HEK293T (cell line): ENCODE measurements around the gene MTHFR.

ENCODE experiments used
- CTCF ChIA-PET: fragments of 350-600 bp; formaldehyde crosslinking; extraction: SDS; loops from one replicate; lab custom pipeline; 2021; ENCODE audit warnings: antibody characterized with exemption, inconsistent platforms; lab: Yijun Ruan, JAX
- POLR2A ChIA-PET: fragments of 350-600 bp; formaldehyde crosslinking; extraction: SDS; loops from one replicate; lab custom pipeline; 2020; ENCODE audit warnings: antibody characterized with exemption, inconsistent platforms; lab: Yijun Ruan, JAX
- DNase-seq: peaks from one replicate; pipeline ENCODE4 v3.0.0; 2012; ENCODE audit warnings: mixed read lengths; ENCODE audit errors: extremely low spot score
- ARNT ChIP-seq: fragments of 450-650 bp; IDR thresholded peaks from 2 replicates; pipeline ENCODE4 v1.6.1; 2017; ENCODE audit warnings: mild to moderate bottlenecking
- BHLHE40 ChIP-seq: fragments of 450-650 bp; IDR thresholded peaks from 2 replicates; pipeline ENCODE4 v1.6.1; 2016; ENCODE audit warnings: mild to moderate bottlenecking, moderate library complexity, borderline replicate concordance
- CTBP1 ChIP-seq: fragments of 450-650 bp; IDR thresholded peaks from 2 replicates; pipeline ENCODE4 v1.6.1; 2016; ENCODE audit warnings: borderline replicate concordance
- ELF4 ChIP-seq: fragments of 450-650 bp; IDR thresholded peaks from 2 replicates; pipeline ENCODE4 v1.6.1; 2017; ENCODE audit warnings: antibody characterized with exemption
- FOXA1 ChIP-seq: fragments of 450-650 bp; IDR thresholded peaks from 2 replicates; pipeline ENCODE4 v1.6.1; 2016; ENCODE audit warnings: mild to moderate bottlenecking
- FOXK2 ChIP-seq: fragments of 450-650 bp; IDR thresholded peaks from 2 replicates; pipeline ENCODE4 v1.6.1; 2016; ENCODE audit warnings: mild to moderate bottlenecking
- FOXM1 ChIP-seq: fragments of 450-650 bp; IDR thresholded peaks from 2 replicates; pipeline ENCODE4 v1.6.1; 2017; ENCODE audit warnings: mild to moderate bottlenecking, borderline replicate concordance
- HDGF ChIP-seq: fragments of 450-650 bp; IDR thresholded peaks from 2 replicates; pipeline ENCODE4 v1.6.1; 2017; ENCODE audit warnings: antibody characterized with exemption, borderline replicate concordance
- L3MBTL2 ChIP-seq: fragments of 450-650 bp; conservative IDR thresholded peaks from 2 replicates; pipeline ENCODE4 v1.6.1; 2016; ENCODE audit warnings: mild to moderate bottlenecking
- LEF1 ChIP-seq: fragments of 450-650 bp; IDR thresholded peaks from 2 replicates; pipeline ENCODE4 v1.6.1; 2017; ENCODE audit warnings: mild to moderate bottlenecking, borderline replicate concordance
- NFRKB ChIP-seq: fragments of 450-650 bp; IDR thresholded peaks from 2 replicates; pipeline ENCODE4 v1.6.1; 2016; ENCODE audit warnings: mild to moderate bottlenecking, moderate library complexity
- SP1 ChIP-seq: fragments of 450-650 bp; IDR thresholded peaks from 2 replicates; pipeline ENCODE4 v1.6.1; 2017
- SUZ12 ChIP-seq: fragments of 450-650 bp; IDR thresholded peaks from 2 replicates; pipeline ENCODE4 v1.6.1; 2016; ENCODE audit warnings: mild to moderate bottlenecking
- TARDBP ChIP-seq: fragments of 450-650 bp; IDR thresholded peaks from 2 replicates; pipeline ENCODE4 v1.6.1; 2016
- ZNF384 ChIP-seq: fragments of 450-650 bp; IDR thresholded peaks from 2 replicates; pipeline ENCODE4 v1.6.1; 2016
- TF ChIP-seq, protein P1 (sequence below): fragments of 450-650 bp; IDR thresholded peaks from 2 replicates; pipeline ENCODE4 v1.6.1; 2016

Gene MTHFR

DNA sequence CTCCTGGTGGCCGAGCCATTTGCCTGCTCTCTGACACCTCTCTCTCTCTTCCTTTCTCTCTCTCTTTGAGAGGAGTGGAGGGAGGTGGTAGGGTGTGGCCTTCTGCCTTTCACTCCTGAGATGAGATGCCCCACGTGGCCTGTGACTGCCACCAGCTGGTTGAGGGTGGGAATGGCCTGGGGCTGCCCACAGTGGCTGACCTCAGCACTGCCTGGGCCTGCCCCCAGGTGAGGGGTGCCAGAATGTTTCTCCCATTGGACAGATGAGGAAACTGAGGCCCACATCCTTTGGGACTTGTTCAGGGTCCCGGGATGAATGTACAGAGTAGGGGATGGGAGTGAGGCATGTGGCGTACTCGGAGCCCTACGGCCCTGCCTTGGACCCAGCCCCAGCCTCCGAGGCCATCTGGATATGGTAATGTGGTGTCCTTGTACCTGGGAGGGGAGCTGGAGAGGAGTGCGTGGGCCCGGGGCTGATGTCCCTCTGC lies 56.5 kb downstream of the MTHFR start:
- TF ChIP-seq L3MBTL2, result no peak
- no peak for TF ChIP-seq SP1
- TF ChIP-seq ZNF384, result no peak
- TF ChIP-seq BHLHE40, result no peak
- no peak for TF ChIP-seq FOXK2
- TF ChIP-seq TARDBP, result no peak
- TF ChIP-seq SUZ12, result no peak
- TF ChIP-seq FOXA1, result no peak
- TF ChIP-seq LEF1, result no peak
- TF ChIP-seq CTBP1, result no peak
- TF ChIP-seq ARNT, result no peak
- TF ChIP-seq, protein P1, sequence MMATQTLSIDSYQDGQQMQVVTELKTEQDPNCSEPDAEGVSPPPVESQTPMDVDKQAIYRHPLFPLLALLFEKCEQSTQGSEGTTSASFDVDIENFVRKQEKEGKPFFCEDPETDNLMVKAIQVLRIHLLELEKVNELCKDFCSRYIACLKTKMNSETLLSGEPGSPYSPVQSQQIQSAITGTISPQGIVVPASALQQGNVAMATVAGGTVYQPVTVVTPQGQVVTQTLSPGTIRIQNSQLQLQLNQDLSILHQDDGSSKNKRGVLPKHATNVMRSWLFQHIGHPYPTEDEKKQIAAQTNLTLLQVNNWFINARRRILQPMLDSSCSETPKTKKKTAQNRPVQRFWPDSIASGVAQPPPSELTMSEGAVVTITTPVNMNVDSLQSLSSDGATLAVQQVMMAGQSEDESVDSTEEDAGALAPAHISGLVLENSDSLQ, result no peak
- no peak for TF ChIP-seq HDGF
- TF ChIP-seq FOXM1, result no peak
- TF ChIP-seq ELF4, result no peak
- no peak for TF ChIP-seq NFRKB
- ChIA-PET POLR2A (interaction anchor here (0.6 kb wide), 1 partner anchor 12 kb away, joined by 3 read pairs; no protein-coding TSS in a partner anchor), CTCF (no interaction called here)
- DNase-seq, result peak; percentile 45

DNA sequence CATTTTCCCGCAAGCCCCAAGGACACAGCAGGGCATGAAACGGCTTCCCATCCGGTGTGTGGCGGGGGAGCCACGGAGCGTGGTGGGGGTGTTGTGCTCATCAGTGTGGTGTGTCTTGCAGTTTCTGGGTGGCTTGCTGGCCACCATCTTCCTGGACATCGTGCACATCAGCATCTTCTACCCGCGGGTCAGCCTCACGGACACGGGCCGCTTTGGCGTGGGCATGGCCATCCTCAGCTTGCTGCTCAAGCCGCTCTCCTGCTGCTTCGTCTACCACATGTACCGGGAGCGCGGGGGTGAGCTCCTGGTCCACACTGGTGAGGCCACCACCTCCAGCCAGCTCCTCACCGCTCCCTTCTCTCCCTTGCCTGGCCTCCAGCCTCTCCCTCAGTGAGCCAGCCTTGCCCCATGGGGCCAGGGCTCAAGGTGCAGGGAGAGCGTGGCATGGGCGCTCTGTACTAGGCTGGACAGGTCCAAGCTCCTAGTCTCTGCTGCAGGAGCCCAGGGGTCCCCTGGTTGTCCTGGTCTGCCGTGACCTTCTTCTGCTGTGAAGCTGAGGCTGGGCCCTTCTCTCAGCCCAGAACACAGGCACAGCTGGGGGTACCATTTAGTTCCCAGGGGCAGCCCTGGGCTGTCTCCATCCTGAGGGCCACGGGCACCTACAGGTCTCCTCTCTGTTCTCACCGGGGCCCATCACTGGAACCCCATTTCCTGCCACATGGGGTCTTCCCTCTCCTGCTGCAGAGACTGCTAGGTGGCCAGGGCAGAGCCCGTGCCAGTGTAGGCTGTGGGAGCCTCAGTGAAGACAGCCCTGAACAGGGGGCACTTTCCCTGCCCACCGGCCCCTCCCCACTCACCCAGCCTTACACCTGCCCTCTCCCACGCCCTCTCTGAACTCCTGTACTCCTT lies 57.2 kb downstream of the MTHFR start:
- no peak for TF ChIP-seq FOXM1
- no peak for TF ChIP-seq FOXK2
- TF ChIP-seq TARDBP, result no peak
- TF ChIP-seq ZNF384, result no peak
- no peak for TF ChIP-seq FOXA1
- TF ChIP-seq LEF1, result no peak
- TF ChIP-seq SUZ12, result no peak
- TF ChIP-seq CTBP1, result no peak
- no peak for TF ChIP-seq ELF4
- no peak for TF ChIP-seq NFRKB
- no peak for TF ChIP-seq L3MBTL2
- no peak for TF ChIP-seq ARNT
- TF ChIP-seq, protein P1, result no peak
- no peak for TF ChIP-seq BHLHE40
- POLR2A ChIA-PET, result interaction anchor here (0.6 kb wide), 1 partner anchor 12 kb away, joined by 3 read pairs; no protein-coding TSS in a partner anchor
- CTCF ChIA-PET, result no interaction called here
- DNase-seq, result no peak

DNA sequence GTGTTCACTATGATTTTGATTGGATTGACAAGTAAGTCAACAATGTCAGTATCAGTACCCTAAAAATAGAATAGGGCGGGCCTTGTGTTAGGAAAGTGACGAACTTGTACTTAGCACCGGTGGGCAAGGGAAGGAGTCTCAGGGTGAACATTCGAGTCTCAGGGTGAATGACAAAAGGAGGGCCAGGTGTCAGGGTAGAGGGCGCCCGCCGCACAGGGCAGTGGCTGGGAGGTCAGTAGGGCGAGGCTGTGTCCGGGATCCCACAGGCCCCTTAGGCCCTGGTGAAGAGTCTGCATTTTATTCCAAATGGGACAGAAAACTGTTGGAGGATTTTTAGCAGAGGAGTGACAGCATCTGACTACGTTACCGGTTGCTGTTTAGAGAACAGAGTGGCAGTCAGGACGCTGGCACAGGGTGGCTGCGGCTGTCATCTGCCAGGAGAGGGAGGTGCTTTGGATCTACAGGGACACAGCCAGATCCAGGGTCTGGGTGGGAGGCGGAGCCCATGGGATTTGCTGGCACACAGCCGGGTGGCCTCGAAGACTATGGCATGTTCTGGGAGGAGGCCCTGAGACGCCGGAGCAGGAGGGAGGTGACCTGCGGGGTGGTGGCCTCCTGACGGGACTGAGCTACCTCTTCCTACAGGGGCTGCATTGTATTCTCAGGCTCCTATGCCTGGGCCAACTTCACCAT lies 58.8 kb downstream of the MTHFR start:
- CTCF ChIA-PET, result no interaction called here
- TF ChIP-seq ELF4 (no peak), LEF1 (no peak), BHLHE40 (no peak), FOXM1 (no peak), ARNT (no peak), FOXA1 (no peak), CTBP1 (no peak), ZNF384 (no peak), L3MBTL2 (no peak), FOXK2 (no peak), HDGF (no peak)
- TF ChIP-seq, protein P1, result no peak
- DNase-seq, result no peak
- POLR2A ChIA-PET, result no interaction called here

DNA sequence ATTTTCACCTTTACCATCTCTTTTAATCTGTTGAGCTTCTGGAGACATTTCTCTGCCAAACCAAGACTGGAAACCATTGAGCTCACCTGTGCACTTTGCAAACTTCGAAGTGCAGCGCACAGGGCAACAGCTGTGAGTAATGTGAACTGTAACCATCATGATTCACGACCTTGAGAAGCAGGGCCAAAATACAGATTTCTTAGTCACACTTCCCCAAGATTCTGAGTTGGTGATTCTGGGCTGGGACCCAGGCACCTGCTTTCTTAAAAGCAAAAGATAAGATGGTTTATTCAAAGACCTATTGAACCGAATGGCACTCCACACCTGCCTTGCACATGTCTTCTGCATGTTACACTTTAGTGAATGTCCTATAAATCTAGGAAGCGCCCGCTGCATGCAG lies 59.7 kb downstream of the MTHFR start:
- CTCF ChIA-PET, result no interaction called here
- DNase-seq, result no peak
- TF ChIP-seq SUZ12 (no peak), FOXK2 (no peak), SP1 (no peak), FOXM1 (no peak), FOXA1 (no peak), ARNT (no peak), ELF4 (no peak), NFRKB (no peak), BHLHE40 (no peak), LEF1 (no peak), TARDBP (no peak), CTBP1 (no peak), HDGF (no peak), ZNF384 (no peak), L3MBTL2 (no peak)
- TF ChIP-seq, protein P1, result no peak
- POLR2A ChIA-PET, result no interaction called here
